Activated effector memory CD4-positive, alpha-beta T cell treated with anti-CD3 and anti-CD28 coated beads, Interleukin-2, amount 50 U/mL, for 16 hours (primary cell): ENCODE data around the gene CMTM8.

ENCODE experiments used
- DNase-seq: peaks from one replicate; pipeline ENCODE4 v3.0.0-alpha.2; 2020

Gene CMTM8

GRCh38 chr3:32236377-32236776 is 2.1 kb upstream of the CMTM8 start:
- no peak for DNase-seq

- no peak for DNase-seq
Observed at GRCh38 chr3:32237670-32238452, 619 bp upstream of the CMTM8 start.

- DNase-seq = peak; percentile 67
Observed at GRCh38 chr3:32239307-32240158, 1.1 kb downstream of the CMTM8 start.

- DNase-seq = peak; percentile 77
Observed at GRCh38 chr3:32240159-32240545, 1.7 kb downstream of the CMTM8 start.

GRCh38 chr3:32241100-32241499 is 2.6 kb downstream of the CMTM8 start:
- DNase-seq = no peak

- DNase-seq = no peak
Observed at GRCh38 chr3:32243519-32243918, 5.0 kb downstream of the CMTM8 start.

GRCh38 chr3:32245200-32245599 is 6.7 kb downstream of the CMTM8 start:
- DNase-seq = no peak

GRCh38 chr3:32246079-32246675 is 7.7 kb downstream of the CMTM8 start:
- DNase-seq = no peak

GRCh38 chr3:32249184-32249782 is 10.8 kb downstream of the CMTM8 start:
- DNase-seq = no peak

GRCh38 chr3:32254268-32254667 is 15.8 kb downstream of the CMTM8 start:
- DNase-seq = no peak

- DNase-seq = no peak
Observed at GRCh38 chr3:32255345-32255744, 16.9 kb downstream of the CMTM8 start.

- no peak for DNase-seq
Observed at GRCh38 chr3:32256206-32256605, 17.7 kb downstream of the CMTM8 start.

GRCh38 chr3:32257042-32257441 is 18.6 kb downstream of the CMTM8 start:
- DNase-seq = no peak

- no peak for DNase-seq
Observed at GRCh38 chr3:32257641-32258438, 19.4 kb downstream of the CMTM8 start.

- DNase-seq = no peak
Observed at GRCh38 chr3:32258869-32259268, 20.4 kb downstream of the CMTM8 start.

GRCh38 chr3:32261545-32261944 is 23.1 kb downstream of the CMTM8 start:
- DNase-seq = no peak

GRCh38 chr3:32262201-32262600 is 23.7 kb downstream of the CMTM8 start:
- DNase-seq = no peak

- no peak for DNase-seq
Observed at GRCh38 chr3:32274306-32274705, 35.8 kb downstream of the CMTM8 start.

GRCh38 chr3:32275506-32275905 is 37.0 kb downstream of the CMTM8 start:
- no peak for DNase-seq

GRCh38 chr3:32276279-32276841 is 37.9 kb downstream of the CMTM8 start:
- DNase-seq = no peak

GRCh38 chr3:32278714-32279113 is 40.2 kb downstream of the CMTM8 start:
- DNase-seq = no peak

GRCh38 chr3:32280262-32280910 is 41.9 kb downstream of the CMTM8 start:
- no peak for DNase-seq
